Muscle of back (tissue), 11 donors: ENCODE data around the gene ALOX5AP. TPM values are rescaled to one million over a fixed set of nuclear protein-coding genes. Genes with fewer than 3 reads are reported as not detected.
"Not testable (repeated sequence)": the region's sequence is repeated elsewhere in the genome, so short reads cannot be mapped to it uniquely, and the experiment has no call there.

Source experiments
- DNase-seq, 3 donors: peaks; one replicate each; pipeline versions ENCODE4 v3.0.0 to v3.0.0-alpha.2; 2013
- polyA plus RNA-seq, 10 donors: library from polyadenylated mRNA; unstranded; fragments of 120-200 nt; gene quantifications; one replicate each; pipeline ENCODE4 v1.2.1, GENCODE V29; 2013; ENCODE audit not compliant: insufficient read length in 10 of 10

ALOX5AP gene
- polyA plus RNA-seq, 10 donors: 3.9 to 7.3 (median 5.6) TPM

- DNase-seq: no peak
Measured at GRCh38 chr13:30736461-30737320, 1.3 kb downstream of the ALOX5AP start.

GRCh38 chr13:30737511-30738337 is 2.4 kb downstream of the ALOX5AP start:
- DNase-seq: no peak

- DNase-seq: no peak
Measured at GRCh38 chr13:30738526-30739236, 3.3 kb downstream of the ALOX5AP start.

- DNase-seq: no peak
Measured at GRCh38 chr13:30739237-30739528, 3.8 kb downstream of the ALOX5AP start.

- DNase-seq: no peak
Measured at GRCh38 chr13:30739761-30740642, 4.7 kb downstream of the ALOX5AP start.

GRCh38 chr13:30742901-30743300 is 7.6 kb downstream of the ALOX5AP start:
- no peak for DNase-seq

- DNase-seq: peak in 1 of 3 donors; percentile 98
Measured at GRCh38 chr13:30743319-30744055, 8.1 kb downstream of the ALOX5AP start.

GRCh38 chr13:30744056-30744680 is 8.8 kb downstream of the ALOX5AP start:
- DNase-seq: no peak

GRCh38 chr13:30744681-30745077 is 9.3 kb downstream of the ALOX5AP start:
- DNase-seq: no peak

- peak; percentile 31 to 61 (median 50) for DNase-seq
Measured at GRCh38 chr13:30745906-30746686, 10.8 kb downstream of the ALOX5AP start.

- peak in 1 of 3 donors; percentile 55 for DNase-seq
Measured at GRCh38 chr13:30746791-30747190, 11.4 kb downstream of the ALOX5AP start.

- DNase-seq: not testable (repeated sequence)
Measured at GRCh38 chr13:30747845-30748244, 12.5 kb downstream of the ALOX5AP start.

GRCh38 chr13:30748717-30749116 is 13.4 kb downstream of the ALOX5AP start:
- DNase-seq: no peak

GRCh38 chr13:30750036-30750435 is 14.7 kb downstream of the ALOX5AP start:
- no peak for DNase-seq

GRCh38 chr13:30751183-30751933 is 16.0 kb downstream of the ALOX5AP start:
- DNase-seq: no peak

GRCh38 chr13:30752201-30752797 is 17.0 kb downstream of the ALOX5AP start:
- peak in 1 of 3 donors; percentile 53 for DNase-seq

GRCh38 chr13:30753030-30753616 is 17.8 kb downstream of the ALOX5AP start:
- no peak for DNase-seq

GRCh38 chr13:30755678-30756077 is 20.3 kb downstream of the ALOX5AP start:
- DNase-seq: no peak
